ENCODE results near the gene PARVB. TPM values are rescaled to one million over a fixed set of nuclear protein-coding genes. Genes with fewer than 3 reads are reported as not detected.

The PARVB gene
- total and polyA plus RNA-seq, 10 of the 15 experiments (the other 5 are each of a cell fraction or from before 2014, with no cell fraction given) = 5.2 to 264 (median 76.0) TPM

DNA sequence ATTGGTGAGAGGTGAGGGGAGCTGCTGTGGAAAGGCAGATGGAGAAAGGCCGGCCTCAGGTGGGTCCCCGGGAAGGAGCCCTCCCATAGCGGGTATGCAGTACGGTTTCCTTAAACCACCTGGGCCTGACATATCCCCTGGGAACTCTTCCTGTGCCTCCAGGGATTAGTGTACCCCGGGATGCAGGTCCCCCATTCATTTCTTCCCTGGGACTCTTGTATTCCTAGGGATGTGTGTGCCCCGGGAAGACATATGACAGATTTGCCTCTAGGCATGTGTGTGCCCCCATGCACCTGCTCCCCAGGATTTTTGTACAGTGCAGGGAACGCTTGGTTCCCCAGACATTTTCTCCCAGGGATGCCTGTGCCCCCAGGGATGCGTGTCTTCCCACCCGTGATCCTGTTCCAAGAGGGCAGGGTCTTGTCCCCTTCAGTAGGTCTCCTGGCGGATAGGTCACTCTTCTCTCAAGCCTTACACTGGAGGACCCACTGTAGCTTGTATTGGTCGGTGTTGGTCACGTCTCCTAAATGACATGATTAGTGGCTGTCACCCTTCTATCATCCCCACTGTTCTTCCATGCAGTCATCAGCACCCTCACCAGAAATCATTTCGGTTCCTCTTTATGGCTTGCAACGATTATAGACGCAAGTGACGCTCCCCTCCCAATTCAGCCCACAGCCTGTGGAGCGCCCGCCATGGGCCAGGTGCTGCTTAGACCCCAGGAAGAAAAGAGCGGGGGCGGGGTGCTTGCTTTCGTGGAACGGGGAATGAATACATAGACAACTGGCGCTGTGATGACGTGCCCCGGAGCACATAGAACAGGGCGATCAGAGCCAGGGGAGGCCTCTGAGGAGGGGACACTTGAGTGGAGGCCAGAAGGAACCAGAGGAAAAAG lies 1.3 kb downstream of the PARVB start (continued):
- TF ChIP-seq REST (IDR thresholded peaks at IDR 0.05; ENCODE audit: low read depth, low read length) = no peak
- TF ChIP-seq MTA3 (IDR thresholded peaks at IDR 0.05; ENCODE audit: borderline replicate concordance, low read length) = no peak; the same call in 1 of the 2 replicates
- TF ChIP-seq MEF2A (IDR thresholded peaks at IDR 0.05; ENCODE audit: insufficient read depth, low read depth, low read length) = peak; percentile 78; the same call in 1 of the 2 replicates
- TF ChIP-seq NR2F1 (conservative IDR thresholded peaks at IDR 0.05) = peak; percentile 71
- TF ChIP-seq RB1 (IDR thresholded peaks at IDR 0.05; ENCODE audit: borderline replicate concordance) = peak; percentile 56; the same call in 1 of the 2 replicates
- TF ChIP-seq MXI1 (IDR thresholded peaks at IDR 0.05; ENCODE audit: low read depth, low read length) = peak; percentile 83
- peak; percentile 96 for TF ChIP-seq CREM (IDR thresholded peaks at IDR 0.05; ENCODE audit: low read depth)
- no peak for TF ChIP-seq SIN3A (IDR thresholded peaks at IDR 0.05; ENCODE audit: low read depth, low read length)
- no peak; the same call in 1 of the 2 replicates for TF ChIP-seq GABPA (IDR thresholded peaks at IDR 0.05; ENCODE audit: low read depth)
- TF ChIP-seq NBN (IDR thresholded peaks at IDR 0.05) = peak; percentile 97
- TF ChIP-seq TARDBP (IDR thresholded peaks at IDR 0.05; ENCODE audit: borderline replicate concordance) = 0 out of 2 replicates have a peak, but pooled peaks have one; percentile 30
- peak; percentile 72; the same call in 1 of the 2 replicates for TF ChIP-seq ZNF592 (IDR thresholded peaks at IDR 0.05)
- no peak for TF ChIP-seq NFXL1 (IDR thresholded peaks at IDR 0.05; ENCODE audit: borderline replicate concordance)
- no peak for TF ChIP-seq STAT1 (conservative IDR thresholded peaks at IDR 0.05)
- no peak for TF ChIP-seq ASH2L (IDR thresholded peaks at IDR 0.05; ENCODE audit: borderline replicate concordance, low read depth)
- no peak for TF ChIP-seq ZNF274 (IDR thresholded peaks at IDR 0.05; ENCODE audit: insufficient read depth, insufficient read length)
- TF ChIP-seq, protein P1, sequence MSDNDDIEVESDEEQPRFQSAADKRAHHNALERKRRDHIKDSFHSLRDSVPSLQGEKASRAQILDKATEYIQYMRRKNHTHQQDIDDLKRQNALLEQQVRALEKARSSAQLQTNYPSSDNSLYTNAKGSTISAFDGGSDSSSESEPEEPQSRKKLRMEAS (IDR thresholded peaks at IDR 0.05; ENCODE audit: low read depth, low read length) = peak; percentile 50; the same call in 1 of the 2 replicates
- TF ChIP-seq ZSCAN29 (IDR thresholded peaks at IDR 0.05) = no peak
- TF ChIP-seq SUZ12 (IDR thresholded peaks at IDR 0.05; ENCODE audit: unreplicated experiment) = no peak
- no peak for TF ChIP-seq SREBF1 (IDR thresholded peaks at IDR 0.05; ENCODE audit: low read length)
- peak; percentile 98 for TF ChIP-seq TCF12 (IDR thresholded peaks at IDR 0.05; ENCODE audit: low read depth, low read length)
- peak; percentile 68 for TF ChIP-seq NFYB (IDR thresholded peaks at IDR 0.05; ENCODE audit: insufficient read depth, low read depth, low read length)
- peak; percentile 90 for TF ChIP-seq POLR2A (IDR thresholded peaks at IDR 0.05; ENCODE audit: low read depth, low read length)
- TF ChIP-seq BHLHE40 (IDR thresholded peaks at IDR 0.05; ENCODE audit: borderline replicate concordance in 1 of 2, low read depth in 2 of 2, low read length in 1 of 2) = peak; percentile 93 to 94

Data from GM12878 (cell line).